Keratinocyte (primary cell): ENCODE measurements around the gene SENP8.

Experiments
- EZH2 ChIP-seq: IDR thresholded peaks from one replicate; pipeline ENCODE4 v1.6.1; 2012; ENCODE audit warnings: inconsistent platforms, mild to moderate bottlenecking, low read length, moderate library complexity
- TF ChIP-seq, protein P1 (sequence below), 3 experiments: IDR thresholded peaks in 1 of 3; conservative IDR thresholded peaks in 1 of 3; optimal IDR thresholded peaks in 1 of 3; 2 replicates in 2 of 3; 3 replicates in 1 of 3; pipeline versions ENCODE3 to v1.5.1; 2011; ENCODE audit warnings: low read length in 3 of 3, mild to moderate bottlenecking in 3 of 3, moderate library complexity in 2 of 3, control low read depth in 1 of 3, inconsistent platforms in 1 of 3; ENCODE audit not compliant: insufficient read depth in 2 of 3; ENCODE audit errors: extremely low read depth in 1 of 3

DNA sequence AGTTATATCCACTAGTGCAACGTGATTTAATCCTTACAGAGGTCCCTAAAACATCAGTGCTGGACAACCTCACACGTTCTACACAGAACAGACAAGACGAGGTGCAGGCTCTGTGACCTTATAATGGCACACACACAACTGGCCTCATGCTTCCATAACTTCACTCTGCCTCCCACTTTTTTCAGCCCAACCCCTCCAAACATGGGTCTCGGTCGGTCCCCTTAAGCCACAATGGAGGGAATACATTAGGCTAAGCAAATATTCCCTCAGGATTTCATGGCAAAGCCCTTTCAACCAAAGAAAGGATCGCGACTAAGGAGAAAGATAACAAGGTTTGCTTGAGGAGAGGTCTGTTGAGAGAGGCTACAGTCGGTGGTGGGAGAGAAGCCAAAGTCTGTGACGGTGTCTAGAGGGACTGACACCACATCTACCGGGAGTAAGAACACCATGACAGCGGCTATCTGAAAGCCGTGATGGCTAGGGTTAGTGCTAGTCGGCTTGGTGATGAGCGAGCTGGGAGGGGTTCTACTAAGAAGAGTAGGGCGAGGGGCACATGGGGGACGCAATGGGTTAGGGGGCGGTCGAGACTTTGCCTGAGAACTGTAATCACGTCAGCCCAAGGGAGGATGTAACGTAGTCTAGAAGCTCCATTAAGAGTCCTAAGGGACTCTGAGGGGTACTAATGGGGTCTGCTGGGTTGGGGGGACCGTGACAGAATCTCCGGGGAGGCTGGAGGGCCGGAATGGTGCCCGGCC is 1.3 kb upstream of the SENP8 start:
- no peak for TF ChIP-seq EZH2
- TF ChIP-seq, protein P1, sequence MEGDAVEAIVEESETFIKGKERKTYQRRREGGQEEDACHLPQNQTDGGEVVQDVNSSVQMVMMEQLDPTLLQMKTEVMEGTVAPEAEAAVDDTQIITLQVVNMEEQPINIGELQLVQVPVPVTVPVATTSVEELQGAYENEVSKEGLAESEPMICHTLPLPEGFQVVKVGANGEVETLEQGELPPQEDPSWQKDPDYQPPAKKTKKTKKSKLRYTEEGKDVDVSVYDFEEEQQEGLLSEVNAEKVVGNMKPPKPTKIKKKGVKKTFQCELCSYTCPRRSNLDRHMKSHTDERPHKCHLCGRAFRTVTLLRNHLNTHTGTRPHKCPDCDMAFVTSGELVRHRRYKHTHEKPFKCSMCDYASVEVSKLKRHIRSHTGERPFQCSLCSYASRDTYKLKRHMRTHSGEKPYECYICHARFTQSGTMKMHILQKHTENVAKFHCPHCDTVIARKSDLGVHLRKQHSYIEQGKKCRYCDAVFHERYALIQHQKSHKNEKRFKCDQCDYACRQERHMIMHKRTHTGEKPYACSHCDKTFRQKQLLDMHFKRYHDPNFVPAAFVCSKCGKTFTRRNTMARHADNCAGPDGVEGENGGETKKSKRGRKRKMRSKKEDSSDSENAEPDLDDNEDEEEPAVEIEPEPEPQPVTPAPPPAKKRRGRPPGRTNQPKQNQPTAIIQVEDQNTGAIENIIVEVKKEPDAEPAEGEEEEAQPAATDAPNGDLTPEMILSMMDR (optimal IDR thresholded peaks at IDR 0.05 in 1 of 3, IDR thresholded peaks at IDR 0.05 in 1 of 3, conservative IDR thresholded peaks at IDR 0.05 in 1 of 3; ENCODE audit: extremely low read depth in 1 of 3, insufficient read depth in 2 of 3, low read length in 3 of 3), result no peak
